ENCODE results near the gene NNT. TPM values are rescaled to one million over a fixed set of nuclear protein-coding genes. Genes with fewer than 3 reads are reported as not detected.

The NNT gene
- total and polyA plus RNA-seq, 4 donors: 73.0 to 137 (median 88.6) TPM

DNA sequence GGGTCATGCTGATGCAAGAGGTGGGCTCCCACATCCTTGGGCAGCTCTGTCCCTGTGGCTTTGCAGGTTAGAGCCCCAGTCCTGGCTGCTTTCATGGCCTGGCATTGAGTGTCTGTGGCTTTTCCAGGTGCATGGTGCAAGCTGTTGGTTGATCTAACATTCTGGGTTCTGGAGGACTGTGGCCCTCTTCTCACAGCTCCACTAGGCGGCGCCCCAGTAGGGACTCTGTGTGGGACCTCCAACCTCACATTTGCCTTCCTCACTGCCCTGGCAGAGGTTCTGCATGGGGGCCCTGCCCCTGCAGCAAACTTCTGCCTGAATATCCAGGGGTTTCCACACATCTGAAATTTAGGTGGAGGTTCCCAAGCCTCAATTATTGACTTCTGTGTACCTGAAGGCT lies 150.1 kb downstream of the NNT start:
- H3K4me1 ChIP-seq (ENCODE audit: control insufficient read depth, insufficient read depth, low read length): no peaks in the 10 kb centered on the region
- DNase-seq (ENCODE audit: low read depth in 4 of 6, low spot score in 6 of 6): no peak
- no peak overlapping the region for H3K4me3 ChIP-seq (ENCODE audit: low read depth, low read length)
- H3K36me3 ChIP-seq (ENCODE audit: control insufficient read depth, insufficient read depth, low read length): no peaks in the 10 kb centered on the region
- 100% methylated on average over 2 of the region's 2 CpGs for WGBS (ENCODE audit: insufficient coverage)
- H3K27me3 ChIP-seq (ENCODE audit: control insufficient read depth, insufficient read depth, low read length): no peaks in the 10 kb centered on the region
- H3K9me3 ChIP-seq (ENCODE audit: control insufficient read depth, insufficient read depth, low read length): no peaks in the 10 kb centered on the region
- no peak overlapping the region for H3K27ac ChIP-seq (ENCODE audit: low read depth, low read length)

Other genes starting within 250 kb of the NNT start
- gene CCL28, start 190.8 kb upstream of the NNT start, total RNA-seq: 1 to 10 TPM; 2.6 to 6.1 TPM
- 1 to 10 TPM; 1.0 to 2.4 TPM for gene CCL28, start 190.8 kb upstream of the NNT start, polyA plus RNA-seq (ENCODE audit: insufficient read length in 2 of 2)
- gene TMEM267, start 119.3 kb upstream of the NNT start, total RNA-seq: 10 to 100 TPM; 15.4 to 32.1 TPM
- gene TMEM267, start 119.3 kb upstream of the NNT start, polyA plus RNA-seq (ENCODE audit: insufficient read length in 2 of 2): 10 to 100 TPM; 12.2 to 13.5 TPM
- 1 to 10 TPM; 4.7 to 7.5 TPM for gene C5orf34, start 88.0 kb upstream of the NNT start, total RNA-seq
- 1 to 10 TPM; 4.5 TPM for gene C5orf34, start 88.0 kb upstream of the NNT start, polyA plus RNA-seq (ENCODE audit: insufficient read length in 2 of 2)
- 100 to 1,000 TPM; 131 to 135 TPM for gene PAIP1, start 46.1 kb upstream of the NNT start, total RNA-seq
- 100 to 1,000 TPM; 107 to 140 TPM for gene PAIP1, start 46.1 kb upstream of the NNT start, polyA plus RNA-seq (ENCODE audit: insufficient read length in 2 of 2)

Measured in spinal cord (tissue), 10 donors.